ENCODE data around the gene TNK1.

DNA sequence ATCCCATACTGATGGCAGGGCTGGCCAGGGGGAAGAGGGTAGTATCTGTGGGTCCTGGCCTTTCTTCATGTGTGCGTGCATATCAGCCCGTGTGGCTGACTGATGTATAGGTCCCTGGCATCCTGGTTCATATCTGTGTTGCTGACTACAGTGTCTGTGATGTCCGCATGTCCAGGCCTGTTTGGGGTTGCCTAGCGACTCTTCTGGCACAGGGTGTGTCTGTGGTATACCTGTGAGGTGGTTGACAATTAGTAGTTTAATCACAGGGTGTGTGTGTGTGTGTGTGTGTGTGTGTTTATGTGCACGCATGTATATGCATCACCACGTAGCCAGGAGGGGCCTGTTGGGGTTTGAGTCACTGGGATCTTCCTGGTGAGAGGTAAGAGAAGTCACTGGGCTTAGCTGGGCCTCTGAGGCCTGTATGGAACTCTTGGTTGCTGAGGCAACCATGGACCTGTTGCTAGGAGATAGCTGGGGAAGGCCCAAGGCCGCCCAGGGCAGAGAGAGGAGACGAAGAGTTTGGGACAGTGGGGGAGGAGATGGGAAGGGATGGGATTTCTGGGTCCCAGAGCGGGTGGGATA, 26.5 kb upstream of the TNK1 start:
- TF ChIP-seq, protein P1, sequence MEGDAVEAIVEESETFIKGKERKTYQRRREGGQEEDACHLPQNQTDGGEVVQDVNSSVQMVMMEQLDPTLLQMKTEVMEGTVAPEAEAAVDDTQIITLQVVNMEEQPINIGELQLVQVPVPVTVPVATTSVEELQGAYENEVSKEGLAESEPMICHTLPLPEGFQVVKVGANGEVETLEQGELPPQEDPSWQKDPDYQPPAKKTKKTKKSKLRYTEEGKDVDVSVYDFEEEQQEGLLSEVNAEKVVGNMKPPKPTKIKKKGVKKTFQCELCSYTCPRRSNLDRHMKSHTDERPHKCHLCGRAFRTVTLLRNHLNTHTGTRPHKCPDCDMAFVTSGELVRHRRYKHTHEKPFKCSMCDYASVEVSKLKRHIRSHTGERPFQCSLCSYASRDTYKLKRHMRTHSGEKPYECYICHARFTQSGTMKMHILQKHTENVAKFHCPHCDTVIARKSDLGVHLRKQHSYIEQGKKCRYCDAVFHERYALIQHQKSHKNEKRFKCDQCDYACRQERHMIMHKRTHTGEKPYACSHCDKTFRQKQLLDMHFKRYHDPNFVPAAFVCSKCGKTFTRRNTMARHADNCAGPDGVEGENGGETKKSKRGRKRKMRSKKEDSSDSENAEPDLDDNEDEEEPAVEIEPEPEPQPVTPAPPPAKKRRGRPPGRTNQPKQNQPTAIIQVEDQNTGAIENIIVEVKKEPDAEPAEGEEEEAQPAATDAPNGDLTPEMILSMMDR (IDR thresholded peaks at IDR 0.05): no peak
- TF ChIP-seq POLR2A (IDR thresholded peaks at IDR 0.05): no peak
